ENCODE data around the gene ALOX5.
"Not testable (repeated sequence)": the region's sequence is repeated elsewhere in the genome, so short reads cannot be mapped to it uniquely, and the experiment has no call there.

Gene ALOX5

DNA sequence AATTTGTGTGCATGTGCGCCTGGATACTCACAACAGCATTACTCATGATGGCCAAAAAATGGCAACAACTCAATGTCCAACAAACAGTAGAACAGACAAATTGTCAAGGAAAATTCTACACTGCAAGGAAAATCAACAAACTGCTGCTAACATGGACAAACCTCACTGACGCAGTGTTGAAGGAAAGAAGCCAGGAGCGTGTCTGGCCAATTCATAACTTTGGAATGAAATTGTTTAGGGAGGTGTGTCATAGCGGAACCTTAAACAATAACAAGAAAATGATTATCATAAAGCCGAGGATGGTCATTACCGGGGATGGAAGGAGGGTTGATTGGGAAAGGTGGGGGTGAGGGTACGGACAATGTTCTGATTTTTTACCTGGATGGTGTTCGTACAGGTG is 29.1 kb downstream of the ALOX5 start:
- peaks cover 69% of the 10 kb centered on the region for H3K4me1 Mint-ChIP-seq (ENCODE audit: low read depth)

GRCh38 chr10:45404087-45404769 is 30.2 kb downstream of the ALOX5 start:
- intact Hi-C loops (cut with micrococcal nuclease): loop anchor here (2.0 to 10.0 kb wide), 2 partner anchors 15 to 49 kb away; no protein-coding TSS in a partner anchor
- H3K36me3 Mint-ChIP-seq (ENCODE audit: low read depth): peaks cover 64% of the 10 kb centered on the region
- H3K27ac Mint-ChIP-seq: peak overlapping the region; percentile 75
- no peaks in the 10 kb centered on the region for H3K9me3 Mint-ChIP-seq
- peaks cover 80% of the 10 kb centered on the region for H3K4me1 Mint-ChIP-seq (ENCODE audit: low read depth)
- H3K4me3 Mint-ChIP-seq: peak overlapping the region; percentile 26
- H3K27me3 Mint-ChIP-seq: no peaks in the 10 kb centered on the region

More for the DNA sequence above, 29.1 kb downstream of the ALOX5 start:
- Mint-ChIP-seq H3K36me3 (ENCODE audit: low read depth) (peaks cover 70% of the 10 kb centered on the region), H3K27ac (peak overlapping the region; percentile 75), H3K9me3 (no peaks in the 10 kb centered on the region), H3K4me3 (no peak overlapping the region), H3K27me3 (no peaks in the 10 kb centered on the region)
- intact Hi-C loops (cut with micrococcal nuclease): loop anchor here (10.0 kb wide), 1 partner anchor 48 kb away; no protein-coding TSS in a partner anchor

- no peaks in the 10 kb centered on the region for H3K27me3 Mint-ChIP-seq
- intact Hi-C loops (cut with micrococcal nuclease): loop anchor here (2.0 to 10.0 kb wide), 2 partner anchors 14 to 50 kb away; no protein-coding TSS in a partner anchor
- peak overlapping the region; percentile 26 for H3K4me3 Mint-ChIP-seq
- H3K27ac Mint-ChIP-seq: peak overlapping the region; percentile 75
- H3K4me1 Mint-ChIP-seq (ENCODE audit: low read depth): peaks cover 85% of the 10 kb centered on the region
- no peaks in the 10 kb centered on the region for H3K9me3 Mint-ChIP-seq
- H3K36me3 Mint-ChIP-seq (ENCODE audit: low read depth): peaks cover 64% of the 10 kb centered on the region
Observed at GRCh38 chr10:45404770-45405120, 30.7 kb downstream of the ALOX5 start.

DNA sequence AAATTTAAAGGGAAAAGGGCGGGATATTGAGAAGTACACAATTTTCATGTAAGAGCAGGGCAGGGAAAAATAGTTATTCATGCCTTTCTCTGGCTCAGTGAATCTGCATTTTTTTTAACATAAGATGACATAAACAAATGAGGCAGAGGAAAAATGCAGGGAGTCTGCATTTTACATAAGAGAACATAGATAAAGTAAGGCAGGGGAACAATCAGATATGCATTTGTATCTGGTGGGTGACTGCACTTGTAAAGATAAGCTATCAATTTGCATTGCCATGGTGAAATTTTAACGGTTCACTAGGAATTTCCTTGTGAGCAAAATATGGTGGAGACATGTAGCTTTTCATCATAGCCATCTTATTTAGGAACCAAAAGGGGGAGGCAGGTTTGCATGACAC is 33.5 kb downstream of the ALOX5 start:
- H3K9me3 Mint-ChIP-seq: no peaks in the 10 kb centered on the region
- H3K27ac Mint-ChIP-seq: peak overlapping the region; percentile 89
- intact Hi-C loops (cut with micrococcal nuclease): loop anchor here (10.0 kb wide), 1 partner anchor 53 kb away; no protein-coding TSS in a partner anchor
- H3K4me3 Mint-ChIP-seq: no peak overlapping the region
- H3K36me3 Mint-ChIP-seq (ENCODE audit: low read depth): peaks cover 51% of the 10 kb centered on the region
- no peaks in the 10 kb centered on the region for H3K27me3 Mint-ChIP-seq
- peaks cover 83% of the 10 kb centered on the region for H3K4me1 Mint-ChIP-seq (ENCODE audit: low read depth)

- Mint-ChIP-seq H3K9me3 (no peaks in the 10 kb centered on the region), H3K4me3 (no peak overlapping the region), H3K27ac (peak overlapping the region; percentile 89), H3K27me3 (no peaks in the 10 kb centered on the region), H3K36me3 (ENCODE audit: low read depth) (peaks cover 53% of the 10 kb centered on the region), H3K4me1 (ENCODE audit: low read depth) (peaks cover 72% of the 10 kb centered on the region)
- intact Hi-C loops (cut with micrococcal nuclease): loop anchor here (10.0 kb wide), 1 partner anchor 54 kb away; no protein-coding TSS in a partner anchor
Observed at GRCh38 chr10:45408421-45409319, 34.7 kb downstream of the ALOX5 start.

- peaks cover 65% of the 10 kb centered on the region for H3K4me1 Mint-ChIP-seq (ENCODE audit: low read depth)
- H3K4me3 Mint-ChIP-seq: peak overlapping the region; percentile 10
- not testable (repeated sequence) for H3K27me3 Mint-ChIP-seq, H3K9me3 Mint-ChIP-seq
- intact Hi-C loops (cut with micrococcal nuclease): loop anchor here (10.0 kb wide), 1 partner anchor 55 kb away; no protein-coding TSS in a partner anchor
- H3K27ac Mint-ChIP-seq: peak overlapping the region; percentile 89
- peaks cover 60% of the 10 kb centered on the region for H3K36me3 Mint-ChIP-seq (ENCODE audit: low read depth)
Observed at GRCh38 chr10:45409347-45409746, 35.3 kb downstream of the ALOX5 start.

GRCh38 chr10:45409782-45410181 is 35.8 kb downstream of the ALOX5 start:
- H3K4me1 Mint-ChIP-seq (ENCODE audit: low read depth): peaks cover 61% of the 10 kb centered on the region
- intact Hi-C loops (cut with micrococcal nuclease): loop anchor here (10.0 kb wide), 1 partner anchor 55 kb away; no protein-coding TSS in a partner anchor
- H3K27ac Mint-ChIP-seq: peak overlapping the region; percentile 89
- H3K27me3 Mint-ChIP-seq: no peaks in the 10 kb centered on the region
- H3K36me3 Mint-ChIP-seq (ENCODE audit: low read depth): peaks cover 64% of the 10 kb centered on the region
- peak overlapping the region; percentile 10 for H3K4me3 Mint-ChIP-seq
- no peaks in the 10 kb centered on the region for H3K9me3 Mint-ChIP-seq

- Mint-ChIP-seq H3K9me3 (no peaks in the 10 kb centered on the region), H3K27me3 (no peaks in the 10 kb centered on the region), H3K27ac (peak overlapping the region; percentile 89), H3K36me3 (ENCODE audit: low read depth) (peaks cover 69% of the 10 kb centered on the region), H3K4me1 (ENCODE audit: low read depth) (peaks cover 55% of the 10 kb centered on the region), H3K4me3 (peak overlapping the region; percentile 49)
- intact Hi-C loops (cut with micrococcal nuclease): no loop called here
Observed at GRCh38 chr10:45410489-45410806, 36.4 kb downstream of the ALOX5 start.

DNA sequence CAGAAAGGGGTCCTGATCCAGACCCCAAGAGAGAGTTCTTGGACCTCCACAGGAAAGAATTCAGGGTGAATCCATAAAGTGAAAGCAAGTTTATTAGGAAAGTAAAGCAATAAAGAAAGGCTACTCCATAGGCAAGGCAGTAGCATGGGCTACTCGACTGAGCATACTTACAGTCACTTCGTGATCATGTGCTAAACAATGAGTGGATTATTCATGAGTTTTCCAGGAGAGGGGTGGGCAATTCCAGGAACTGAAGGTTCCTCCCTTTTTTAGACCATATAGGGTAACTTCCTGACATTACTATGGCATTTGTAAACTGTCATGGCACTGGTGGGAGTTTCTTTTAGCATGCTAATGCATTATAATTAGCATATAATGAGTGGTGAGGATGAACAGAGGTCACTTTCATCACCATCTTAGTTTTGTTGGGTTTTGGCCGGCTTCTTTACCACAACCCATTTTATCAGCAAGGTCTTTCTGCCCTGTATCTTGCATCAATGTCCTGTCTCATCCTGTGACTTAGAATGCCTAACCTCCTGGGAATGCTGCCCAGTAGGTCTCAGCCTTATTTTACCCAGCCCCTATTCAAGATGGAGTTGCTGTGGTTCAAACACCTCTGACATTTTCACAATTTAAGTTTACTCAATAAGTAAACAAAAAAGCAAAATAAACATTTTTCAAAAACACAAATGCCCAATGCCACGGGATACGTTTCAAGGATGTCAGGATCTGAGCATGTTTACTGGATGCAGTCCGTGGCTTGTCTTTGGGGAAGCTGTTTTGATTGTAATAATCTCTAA is 37.0 kb downstream of the ALOX5 start:
- Mint-ChIP-seq H3K9me3 (no peaks in the 10 kb centered on the region), H3K27ac (peak overlapping the region; percentile 89), H3K4me3 (peak overlapping the region; percentile 49), H3K4me1 (ENCODE audit: low read depth) (peaks cover 49% of the 10 kb centered on the region), H3K36me3 (ENCODE audit: low read depth) (peaks cover 70% of the 10 kb centered on the region), H3K27me3 (no peaks in the 10 kb centered on the region)
- intact Hi-C loops (cut with micrococcal nuclease): no loop called here

GRCh38 chr10:45411607-45411940 is 37.6 kb downstream of the ALOX5 start:
- Mint-ChIP-seq H3K4me3 (no peak overlapping the region), H3K4me1 (ENCODE audit: low read depth) (peaks cover 50% of the 10 kb centered on the region), H3K27ac (peak overlapping the region; percentile 89), H3K27me3 (no peaks in the 10 kb centered on the region), H3K36me3 (ENCODE audit: low read depth) (peaks cover 76% of the 10 kb centered on the region), H3K9me3 (no peaks in the 10 kb centered on the region)
- intact Hi-C loops (cut with micrococcal nuclease): no loop called here

DNA sequence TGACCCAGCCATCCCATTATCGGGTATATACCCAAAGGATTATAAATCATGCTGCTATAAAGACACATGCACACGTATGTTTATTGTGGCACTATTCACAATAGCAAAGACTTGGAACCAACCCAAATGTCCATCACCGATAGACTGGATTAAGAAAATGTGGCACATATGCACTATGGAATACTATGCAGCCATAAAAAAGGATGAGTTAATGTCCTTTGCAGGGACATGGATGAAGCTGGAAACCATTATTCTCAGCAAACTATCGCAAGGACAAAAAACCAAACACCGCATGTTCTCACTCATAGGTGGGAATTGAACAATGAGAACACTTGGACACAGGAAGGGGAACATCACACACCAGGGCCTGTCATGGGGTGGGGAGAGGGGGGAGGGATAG is 41.0 kb downstream of the ALOX5 start:
- H3K4me3 Mint-ChIP-seq; H3K27ac Mint-ChIP-seq; H3K27me3 Mint-ChIP-seq; intact Hi-C loops (cut with micrococcal nuclease); H3K9me3 Mint-ChIP-seq: not testable (repeated sequence)
- Mint-ChIP-seq H3K36me3 (ENCODE audit: low read depth) (peaks cover 83% of the 10 kb centered on the region), H3K4me1 (ENCODE audit: low read depth) (peaks cover 50% of the 10 kb centered on the region)

- Mint-ChIP-seq H3K4me3 (no peak overlapping the region), H3K27me3 (no peaks in the 10 kb centered on the region), H3K36me3 (ENCODE audit: low read depth) (peaks cover 81% of the 10 kb centered on the region), H3K27ac (peak overlapping the region; percentile 100), H3K4me1 (ENCODE audit: low read depth) (peaks cover 52% of the 10 kb centered on the region), H3K9me3 (no peaks in the 10 kb centered on the region)
- intact Hi-C loops (cut with micrococcal nuclease): no loop called here
Observed at GRCh38 chr10:45416603-45417002, 42.6 kb downstream of the ALOX5 start.

DNA sequence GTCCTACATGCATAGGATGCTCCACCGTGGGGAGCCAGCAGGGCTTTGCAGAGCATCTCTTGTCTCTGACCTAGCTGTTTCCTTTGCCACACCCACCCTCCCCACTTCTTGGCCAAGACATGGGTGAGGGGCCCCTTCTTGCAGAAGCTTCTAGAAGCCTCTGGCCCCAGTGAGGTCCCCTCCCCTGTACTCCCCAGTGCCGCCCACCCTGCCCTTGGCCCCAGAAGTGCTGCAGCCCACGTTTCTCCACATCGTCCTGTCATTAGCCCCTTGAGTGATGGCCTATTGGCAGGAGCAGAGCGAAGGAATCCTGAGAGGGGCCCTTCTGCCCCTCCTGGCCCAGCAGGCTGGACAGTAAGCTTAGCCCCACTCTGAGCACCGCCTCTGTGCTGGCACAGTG is 43.7 kb downstream of the ALOX5 start:
- H3K27me3 Mint-ChIP-seq: no peaks in the 10 kb centered on the region
- intact Hi-C loops (cut with micrococcal nuclease): loop anchor here (2.0 kb wide), 1 partner anchor 13 kb away; no protein-coding TSS in a partner anchor
- peaks cover 62% of the 10 kb centered on the region for H3K4me1 Mint-ChIP-seq (ENCODE audit: low read depth)
- peak overlapping the region; percentile 100 for H3K27ac Mint-ChIP-seq
- H3K9me3 Mint-ChIP-seq: no peaks in the 10 kb centered on the region
- H3K36me3 Mint-ChIP-seq (ENCODE audit: low read depth): peaks cover 80% of the 10 kb centered on the region
- peak overlapping the region; percentile 97 for H3K4me3 Mint-ChIP-seq
